ENCODE results near the gene AGBL4.

GRCh38 chr1:48701445-48701844 lies 1322.3 kb downstream of the AGBL4 start:
- TF ChIP-seq EZH2 (IDR thresholded peaks at IDR 0.05; ENCODE audit: insufficient read depth, poor library complexity, severe bottlenecking) (no peak), EZH2phosphoT487 (IDR thresholded peaks at IDR 0.05; ENCODE audit: insufficient read depth, low read depth) (no peak)

All from GM23248 (cell line).